Caco-2 (cell line): Measurements from ENCODE around the gene PROSER2. TPM values are rescaled to one million over a fixed set of nuclear protein-coding genes. Genes with fewer than 3 reads are reported as not detected.

Experiments used
- BruUV-seq: library from RNA; stranded (reverse); fragments of 400-500 nt; replicated peaks from 2 replicates; lab custom pipeline; 2021; lab: Mats Ljungman, UMichigan
- CTCF ChIA-PET: fragments of 300-600 bp; sonication (Branson Sonifier 250); formaldehyde crosslinking; loops from one replicate; lab custom pipeline; 2022; ENCODE audit warnings: antibody characterized with exemption; lab: Charles Lee
- POLR2A ChIA-PET: fragments of 300-600 bp; sonication (Branson Sonifier 250); formaldehyde crosslinking; loops from one replicate; lab custom pipeline; 2022; ENCODE audit warnings: antibody characterized with exemption; lab: Charles Lee
- DNase-seq, 2 experiments: peaks; one replicate each; pipeline versions ENCODE4 v3.0.0 to v3.0.0-alpha.2; 2020 to 2022
- H3K27me3 ChIP-seq: replicated peaks from 2 replicates; pipeline ENCODE4 v1.6.0; 2011; ENCODE audit warnings: low read length; ENCODE audit not compliant: control insufficient read depth, insufficient read depth
- H3K36me3 ChIP-seq: 2 replicates; pipeline ENCODE4 v1.5.1; 2011; ENCODE audit warnings: low read length; ENCODE audit not compliant: control insufficient read depth, insufficient read depth
- H3K4me1 ChIP-seq: fragments of 250-450 bp; sonication (Bioruptor Pico); 2 replicates; pipeline ENCODE4 v1.5.1; 2020; ENCODE audit warnings: mild to moderate bottlenecking
- H3K4me3 ChIP-seq: 2 replicates; pipeline ENCODE4 v1.5.1; 2011; ENCODE audit warnings: low read depth, mild to moderate bottlenecking, control low read depth, low read length
- H3K9me3 ChIP-seq: fragments of 250-450 bp; sonication (Bioruptor Pico); 2 replicates; pipeline ENCODE4 v1.5.1; 2020; ENCODE audit warnings: mild to moderate bottlenecking, moderate library complexity
- H3K27ac Mint-ChIP-seq: one replicate; pipeline ENCODE4 v1.8.0; 2022; ENCODE audit warnings: mixed read lengths; ENCODE audit not compliant: unreplicated experiment
- H3K27me3 Mint-ChIP-seq: one replicate; pipeline ENCODE4 v1.8.0; 2022; ENCODE audit warnings: mixed read lengths; ENCODE audit not compliant: insufficient read depth, unreplicated experiment
- H3K36me3 Mint-ChIP-seq: one replicate; pipeline ENCODE4 v1.8.0; 2022; ENCODE audit warnings: mild to moderate bottlenecking, mixed read lengths; ENCODE audit not compliant: insufficient read depth, unreplicated experiment
- H3K4me1 Mint-ChIP-seq: one replicate; pipeline ENCODE4 v1.8.0; 2022; ENCODE audit warnings: low read depth, mixed read lengths; ENCODE audit not compliant: unreplicated experiment
- H3K4me3 Mint-ChIP-seq: one replicate; pipeline ENCODE4 v1.8.0; 2022; ENCODE audit warnings: mild to moderate bottlenecking, moderate library complexity, mixed read lengths; ENCODE audit not compliant: unreplicated experiment
- H3K9me3 Mint-ChIP-seq: one replicate; pipeline ENCODE4 v1.8.0; 2022; ENCODE audit warnings: mixed read lengths; ENCODE audit not compliant: unreplicated experiment
- intact Hi-C: fragments of 100-400 bp; cut with micrococcal nuclease; formaldehyde crosslinking; loops from one replicate; pipeline ENCODE4 v1.10.0; 2022; ENCODE audit not compliant: unreplicated experiment
- total RNA-seq: library from RNA; stranded (reverse); gene quantifications from 2 replicates; pipeline ENCODE4 v1.2.3, GENCODE V29; 2022
- TF ChIP-seq, protein P1 (sequence below), 2 experiments: fragments of 200-600 bp in 1 of 2; IDR thresholded peaks; 1 replicate in 1 of 2; 2 replicates in 1 of 2; pipeline versions ENCODE4 v1.5.1 to v1.8.0; 2011 to 2022; ENCODE audit warnings: antibody characterized with exemption in 1 of 2, control low read depth in 1 of 2, inconsistent platforms in 1 of 2, low read depth in 1 of 2, low read length in 1 of 2, mild to moderate bottlenecking in 1 of 2, moderate library complexity in 1 of 2; ENCODE audit not compliant: insufficient read depth in 1 of 2, severe bottlenecking in 1 of 2, unreplicated experiment in 1 of 2

Gene PROSER2
- total RNA-seq, 1 experiment from 2014 or later, result 134 TPM

DNA sequence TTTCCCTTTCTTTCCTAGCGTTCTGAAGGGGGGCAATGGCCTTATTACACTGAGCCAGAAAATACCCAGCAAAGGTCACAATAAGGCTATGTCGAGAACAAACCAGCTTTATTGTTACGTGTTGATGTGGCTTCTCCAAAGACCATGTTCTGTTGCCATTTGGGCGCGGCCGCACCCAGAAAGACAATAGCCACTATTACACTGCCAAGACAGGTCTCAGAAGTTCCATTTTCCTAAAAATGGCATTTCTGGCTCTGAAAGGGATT, 77.8 kb downstream of the PROSER2 start:
- H3K27ac Mint-ChIP-seq, result peak overlapping the region; percentile 72
- H3K9me3 ChIP-seq, result no peaks in the 10 kb centered on the region
- H3K9me3 Mint-ChIP-seq, result no peaks in the 10 kb centered on the region
- no peaks in the 10 kb centered on the region for H3K36me3 ChIP-seq
- H3K27me3 ChIP-seq, result no peaks in the 10 kb centered on the region
- BruUV-seq, result no TSS peak
- ChIA-PET CTCF (no interaction called here), POLR2A (no interaction called here)
- TF ChIP-seq, protein P1, sequence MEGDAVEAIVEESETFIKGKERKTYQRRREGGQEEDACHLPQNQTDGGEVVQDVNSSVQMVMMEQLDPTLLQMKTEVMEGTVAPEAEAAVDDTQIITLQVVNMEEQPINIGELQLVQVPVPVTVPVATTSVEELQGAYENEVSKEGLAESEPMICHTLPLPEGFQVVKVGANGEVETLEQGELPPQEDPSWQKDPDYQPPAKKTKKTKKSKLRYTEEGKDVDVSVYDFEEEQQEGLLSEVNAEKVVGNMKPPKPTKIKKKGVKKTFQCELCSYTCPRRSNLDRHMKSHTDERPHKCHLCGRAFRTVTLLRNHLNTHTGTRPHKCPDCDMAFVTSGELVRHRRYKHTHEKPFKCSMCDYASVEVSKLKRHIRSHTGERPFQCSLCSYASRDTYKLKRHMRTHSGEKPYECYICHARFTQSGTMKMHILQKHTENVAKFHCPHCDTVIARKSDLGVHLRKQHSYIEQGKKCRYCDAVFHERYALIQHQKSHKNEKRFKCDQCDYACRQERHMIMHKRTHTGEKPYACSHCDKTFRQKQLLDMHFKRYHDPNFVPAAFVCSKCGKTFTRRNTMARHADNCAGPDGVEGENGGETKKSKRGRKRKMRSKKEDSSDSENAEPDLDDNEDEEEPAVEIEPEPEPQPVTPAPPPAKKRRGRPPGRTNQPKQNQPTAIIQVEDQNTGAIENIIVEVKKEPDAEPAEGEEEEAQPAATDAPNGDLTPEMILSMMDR (IDR thresholded peaks at IDR 0.05; ENCODE audit: insufficient read depth in 1 of 2, low read depth in 1 of 2, low read length in 1 of 2, severe bottlenecking in 1 of 2, unreplicated experiment in 1 of 2), result no peak
- H3K4me1 Mint-ChIP-seq, result peaks cover 39% of the 10 kb centered on the region
- intact Hi-C loops, result no loop called here
- H3K4me3 ChIP-seq, result no peak overlapping the region
- peaks cover 6% of the 10 kb centered on the region for H3K36me3 Mint-ChIP-seq
- peaks cover 25% of the 10 kb centered on the region for H3K4me1 ChIP-seq
- DNase-seq, result no peak
- H3K4me3 Mint-ChIP-seq, result no peak overlapping the region
- no peaks in the 10 kb centered on the region for H3K27me3 Mint-ChIP-seq

DNA sequence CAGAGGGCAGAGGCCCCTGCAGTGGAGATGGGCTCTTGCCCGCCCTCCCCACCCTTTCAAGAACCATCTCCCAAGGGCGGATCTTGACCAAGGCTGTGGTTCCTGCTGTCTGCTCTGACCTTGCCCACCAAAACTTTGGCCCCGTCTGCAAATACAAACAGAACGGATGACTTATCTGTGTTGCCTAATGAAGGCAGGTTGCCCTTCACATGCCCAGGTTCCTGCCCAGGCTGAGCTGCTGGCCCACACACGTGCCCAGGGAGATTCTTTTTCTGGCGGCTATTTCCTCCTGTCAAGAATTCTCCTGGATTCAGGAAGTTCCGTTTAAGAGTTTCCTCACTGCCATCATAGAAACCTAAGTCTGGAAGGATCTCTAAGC, 78.3 kb downstream of the PROSER2 start:
- peaks cover 38% of the 10 kb centered on the region for H3K4me1 Mint-ChIP-seq
- BruUV-seq, result no TSS peak
- no peaks in the 10 kb centered on the region for H3K36me3 ChIP-seq
- TF ChIP-seq, protein P1 (IDR thresholded peaks at IDR 0.05; ENCODE audit: insufficient read depth in 1 of 2, low read depth in 1 of 2, low read length in 1 of 2, severe bottlenecking in 1 of 2, unreplicated experiment in 1 of 2), result no peak
- no peak overlapping the region for H3K4me3 ChIP-seq
- ChIA-PET POLR2A (no interaction called here), CTCF (no interaction called here)
- no peak overlapping the region for H3K4me3 Mint-ChIP-seq
- peak overlapping the region; percentile 37 for H3K27ac Mint-ChIP-seq
- H3K4me1 ChIP-seq, result peaks cover 25% of the 10 kb centered on the region
- H3K27me3 Mint-ChIP-seq, result no peaks in the 10 kb centered on the region
- H3K9me3 ChIP-seq, result no peaks in the 10 kb centered on the region
- H3K9me3 Mint-ChIP-seq, result no peaks in the 10 kb centered on the region
- no peaks in the 10 kb centered on the region for H3K27me3 ChIP-seq
- peaks cover 6% of the 10 kb centered on the region for H3K36me3 Mint-ChIP-seq
- no peak for DNase-seq
- intact Hi-C loops, result no loop called here

DNA sequence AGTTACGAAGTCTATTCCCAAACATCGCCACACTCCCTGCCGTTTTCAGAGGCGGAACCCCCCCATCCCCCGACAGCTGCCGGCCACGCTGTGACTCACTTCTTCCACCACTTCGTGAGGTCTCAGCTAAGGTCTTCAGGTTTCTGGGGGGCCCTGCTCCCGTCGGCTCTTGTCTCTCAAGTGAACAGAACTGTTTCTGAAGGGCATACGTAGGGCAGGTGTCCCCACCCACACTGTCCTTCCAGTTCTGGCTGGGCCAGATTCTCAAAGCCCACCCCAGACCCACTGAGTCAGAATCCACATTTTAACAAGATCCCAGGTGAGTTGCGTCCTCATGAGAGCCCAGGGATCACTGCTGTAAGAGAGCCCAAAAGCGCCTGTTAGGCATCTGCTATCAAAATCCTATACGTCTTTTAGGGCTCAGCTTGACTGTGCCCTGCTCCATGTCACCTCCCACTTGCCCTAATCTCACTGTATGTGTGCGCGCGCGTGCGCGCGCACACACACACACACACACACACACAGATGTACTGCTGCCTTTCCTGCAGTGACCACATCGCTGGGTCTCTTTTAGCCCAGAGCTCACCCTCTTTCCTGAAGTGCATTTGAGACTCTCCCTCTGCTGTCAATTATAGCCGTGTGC, 78.8 kb downstream of the PROSER2 start:
- Mint-ChIP-seq H3K4me1 (peaks cover 33% of the 10 kb centered on the region), H3K27ac (peak overlapping the region; percentile 37), H3K36me3 (peaks cover 6% of the 10 kb centered on the region), H3K4me3 (no peak overlapping the region), H3K9me3 (no peaks in the 10 kb centered on the region), H3K27me3 (no peaks in the 10 kb centered on the region)
- no peak for DNase-seq
- ChIA-PET CTCF (interaction anchor here (0.6 to 1.0 kb wide), 2 partner anchors 8 to 19 kb away, joined by 3 to 4 read pairs; no protein-coding TSS in a partner anchor), POLR2A (no interaction called here)
- BruUV-seq, result no TSS peak
- Histone ChIP-seq H3K9me3 (no peaks in the 10 kb centered on the region), H3K4me3 (no peak overlapping the region), H3K27me3 (no peaks in the 10 kb centered on the region), H3K36me3 (no peaks in the 10 kb centered on the region), H3K4me1 (peaks cover 25% of the 10 kb centered on the region)
- TF ChIP-seq, protein P1 (IDR thresholded peaks at IDR 0.05; ENCODE audit: insufficient read depth in 1 of 2, low read depth in 1 of 2, low read length in 1 of 2, severe bottlenecking in 1 of 2, unreplicated experiment in 1 of 2), result no peak
- intact Hi-C loops, result no loop called here
